D721Med (cell line): Measurements from ENCODE around the gene PSMA7.

Experiments
- DNase-seq: peaks from one replicate; pipeline ENCODE4 v3.0.0; 2011; ENCODE audit warnings: low spot score; ENCODE audit not compliant: insufficient read length
- FAIRE-seq: peaks from 2 replicates; lab custom pipeline; 2011; peaks lifted over from hg19 to GRCh38; lab: Jason Lieb, UNC
- TF ChIP-seq, protein P1 (sequence below): IDR thresholded peaks from 2 replicates; pipeline ENCODE4 v1.5.1; 2012; ENCODE audit warnings: mild to moderate bottlenecking, control low read depth; ENCODE audit not compliant: insufficient read depth; ENCODE audit errors: missing control alignments

PSMA7 gene

DNA sequence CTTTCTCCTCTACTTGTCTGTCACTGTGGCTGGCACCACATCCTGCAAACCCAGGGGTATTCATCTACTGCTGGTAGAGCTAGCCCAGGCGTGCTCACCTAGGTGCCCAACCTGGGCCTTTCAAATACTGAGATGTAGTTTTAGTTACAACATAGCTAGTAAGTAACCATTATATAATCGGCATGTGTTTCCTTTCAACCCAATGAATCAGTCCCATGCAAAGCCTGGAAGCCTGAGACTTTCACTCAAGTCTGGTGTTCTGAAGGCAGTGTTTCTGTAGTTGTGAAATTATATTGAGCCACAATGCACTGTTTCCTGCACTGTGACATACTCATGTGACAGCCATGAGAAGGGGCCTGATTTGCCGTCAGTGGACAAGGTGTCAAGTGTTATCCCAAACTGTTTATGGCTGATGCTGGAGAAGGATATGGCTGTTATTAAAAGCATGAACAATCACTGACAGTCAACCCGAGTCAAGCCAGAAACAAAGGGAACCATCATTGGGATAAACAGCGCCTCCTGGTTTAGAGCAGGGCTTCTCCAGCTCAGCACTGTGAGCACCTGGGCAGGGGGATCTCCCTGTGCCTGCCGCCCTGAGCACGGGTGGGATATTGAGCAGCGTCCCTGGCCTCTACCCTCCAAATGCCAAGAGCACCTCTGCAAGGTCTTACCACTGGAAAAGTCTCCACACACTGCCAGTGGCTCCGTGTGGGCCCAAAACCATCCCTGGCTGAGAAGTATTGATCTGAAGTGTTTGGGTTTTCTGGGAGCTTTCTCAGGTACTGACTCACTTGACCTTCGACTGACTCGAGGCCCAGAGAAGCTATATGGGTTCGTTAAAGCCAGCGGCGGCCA is 1.6 kb downstream of the PSMA7 start:
- DNase-seq (no peak), FAIRE-seq (no peak)
- TF ChIP-seq, protein P1, sequence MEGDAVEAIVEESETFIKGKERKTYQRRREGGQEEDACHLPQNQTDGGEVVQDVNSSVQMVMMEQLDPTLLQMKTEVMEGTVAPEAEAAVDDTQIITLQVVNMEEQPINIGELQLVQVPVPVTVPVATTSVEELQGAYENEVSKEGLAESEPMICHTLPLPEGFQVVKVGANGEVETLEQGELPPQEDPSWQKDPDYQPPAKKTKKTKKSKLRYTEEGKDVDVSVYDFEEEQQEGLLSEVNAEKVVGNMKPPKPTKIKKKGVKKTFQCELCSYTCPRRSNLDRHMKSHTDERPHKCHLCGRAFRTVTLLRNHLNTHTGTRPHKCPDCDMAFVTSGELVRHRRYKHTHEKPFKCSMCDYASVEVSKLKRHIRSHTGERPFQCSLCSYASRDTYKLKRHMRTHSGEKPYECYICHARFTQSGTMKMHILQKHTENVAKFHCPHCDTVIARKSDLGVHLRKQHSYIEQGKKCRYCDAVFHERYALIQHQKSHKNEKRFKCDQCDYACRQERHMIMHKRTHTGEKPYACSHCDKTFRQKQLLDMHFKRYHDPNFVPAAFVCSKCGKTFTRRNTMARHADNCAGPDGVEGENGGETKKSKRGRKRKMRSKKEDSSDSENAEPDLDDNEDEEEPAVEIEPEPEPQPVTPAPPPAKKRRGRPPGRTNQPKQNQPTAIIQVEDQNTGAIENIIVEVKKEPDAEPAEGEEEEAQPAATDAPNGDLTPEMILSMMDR = peak; percentile 35

DNA sequence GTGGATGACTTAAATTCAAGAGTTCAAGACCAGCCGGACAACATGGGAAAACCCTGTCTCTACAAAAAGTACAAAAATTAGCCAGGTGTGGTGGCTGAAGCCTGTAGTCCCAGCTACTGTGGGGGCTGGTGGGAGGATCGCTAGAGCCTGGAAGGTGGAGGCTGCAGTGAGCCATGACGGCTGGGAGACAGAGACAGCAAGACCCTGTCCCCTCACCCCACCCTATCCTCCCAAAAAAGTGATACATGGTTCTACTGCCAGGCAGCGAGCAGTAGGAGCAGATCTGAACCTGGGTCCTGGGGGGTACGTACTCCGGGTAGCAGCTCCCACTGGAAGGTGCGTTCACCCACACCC is 2.2 kb downstream of the PSMA7 start:
- FAIRE-seq = no peak
- no peak for DNase-seq
- TF ChIP-seq, protein P1 = no peak

DNA sequence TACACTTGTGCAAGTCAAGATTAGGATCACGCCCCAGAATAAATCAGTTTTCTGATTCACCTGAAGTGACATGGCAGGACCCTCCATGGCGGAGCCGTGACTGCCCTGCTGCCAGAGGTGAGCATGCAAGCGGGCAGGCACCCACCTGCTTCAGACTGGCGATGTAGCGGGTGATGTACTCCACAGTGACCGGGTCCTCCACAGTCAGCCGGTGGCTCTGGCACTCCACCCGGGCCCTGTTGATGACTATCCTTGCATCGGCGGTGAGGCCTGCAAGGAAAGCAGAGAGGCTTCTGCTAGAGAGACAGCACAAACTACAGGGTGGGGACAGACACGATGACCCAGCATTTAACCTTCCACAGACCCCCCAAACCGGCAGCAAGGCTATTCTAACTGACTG is 3.6 kb downstream of the PSMA7 start:
- TF ChIP-seq, protein P1 = no peak
- no peak for DNase-seq
- no peak for FAIRE-seq

DNA sequence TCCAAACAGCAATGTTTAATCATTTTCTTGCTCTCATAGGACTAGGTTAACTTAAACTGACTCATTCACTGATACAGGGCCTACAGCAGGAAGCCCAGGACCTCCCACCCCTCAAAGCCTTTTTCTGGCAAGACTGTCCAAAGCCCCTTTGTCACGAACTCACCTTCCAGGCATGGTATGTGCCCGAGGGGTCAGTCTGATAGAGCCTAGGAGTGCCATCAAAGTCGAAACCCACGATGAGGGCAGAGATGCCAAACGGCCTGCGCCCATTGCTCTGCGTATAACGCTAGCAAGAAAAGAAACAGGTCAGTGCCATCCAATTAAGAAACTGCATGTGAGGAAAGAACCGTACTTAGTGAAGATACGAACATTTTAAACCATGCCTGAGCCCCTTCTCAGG is 4.3 kb downstream of the PSMA7 start:
- FAIRE-seq = no peak
- DNase-seq = no peak
- TF ChIP-seq, protein P1 = no peak

DNA sequence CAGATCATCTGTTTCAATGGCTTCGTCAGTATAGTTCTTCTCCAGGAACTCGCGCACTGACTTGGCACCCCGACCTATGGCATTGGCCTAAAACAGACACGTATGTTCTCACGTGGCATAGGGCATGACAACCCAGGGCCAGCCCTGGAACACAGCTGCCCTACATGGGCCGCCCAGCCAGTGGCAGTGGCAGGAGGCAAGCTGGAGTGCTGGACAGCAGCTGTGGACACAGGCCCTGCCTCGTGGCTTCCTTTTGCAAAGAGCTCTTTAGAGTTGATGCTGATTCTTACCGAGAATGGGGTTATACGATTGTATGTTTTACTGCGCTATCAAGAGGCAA is 5.0 kb downstream of the PSMA7 start:
- no peak for FAIRE-seq
- no peak for DNase-seq
- TF ChIP-seq, protein P1 = no peak

DNA sequence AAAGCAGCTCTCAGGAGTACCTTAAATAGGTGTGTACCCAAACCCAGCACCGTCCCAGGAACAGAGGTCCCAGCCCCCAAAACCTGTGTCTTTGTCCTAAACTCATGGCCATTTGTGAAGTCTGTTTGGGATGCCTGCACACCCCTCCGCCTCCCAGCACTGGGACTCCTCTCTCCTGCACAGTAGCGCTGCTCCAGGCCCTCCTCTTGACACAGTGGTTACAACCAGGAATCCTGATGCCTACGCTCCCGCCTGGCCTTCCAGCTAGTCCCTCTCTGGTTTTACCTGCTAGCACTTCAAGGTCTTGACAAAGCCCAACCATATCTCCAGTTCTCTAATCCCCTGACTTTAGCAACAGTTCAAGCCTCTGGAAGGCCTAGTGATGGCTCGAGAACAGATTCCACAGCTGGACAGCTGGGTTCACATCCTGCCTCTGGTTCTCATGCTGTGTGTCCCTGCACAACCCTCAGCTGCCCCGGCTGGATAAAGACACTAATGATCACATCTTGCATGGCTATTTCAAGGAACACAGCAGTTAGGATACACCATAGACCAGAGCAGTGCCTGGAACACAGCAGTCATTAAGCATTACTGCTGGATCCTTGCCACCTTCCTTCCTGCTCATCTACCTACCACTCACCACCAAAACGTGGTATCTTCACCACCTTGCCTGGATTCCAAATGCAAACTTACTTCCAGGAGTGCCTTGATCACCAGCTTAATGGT is 5.6 kb downstream of the PSMA7 start:
- TF ChIP-seq, protein P1 = no peak
- no peak for FAIRE-seq
- DNase-seq = no peak

DNA sequence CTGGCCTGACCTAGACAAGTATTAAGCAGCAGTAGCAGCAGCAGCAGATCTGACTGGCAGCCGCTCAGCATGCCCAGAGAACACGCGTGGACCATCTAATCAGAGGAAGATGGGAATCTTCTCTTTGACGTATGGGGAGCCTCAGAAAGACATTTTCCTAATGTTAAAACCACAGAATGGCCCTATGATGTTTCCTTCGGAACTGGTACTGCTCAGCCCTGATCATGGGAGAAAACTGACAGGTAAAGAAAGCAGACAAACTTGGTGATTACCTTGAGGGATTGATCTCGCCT is 6.2 kb downstream of the PSMA7 start:
- DNase-seq (no peak), FAIRE-seq (no peak)
- TF ChIP-seq, protein P1 = no peak
